GM18507 (cell line): Measurements from ENCODE around the gene ERVH48-1.
"Not testable (repeated sequence)": the region's sequence is repeated elsewhere in the genome, so short reads cannot be mapped to it uniquely, and the experiment has no call there.

Source experiments
- DNase-seq: peaks from one replicate; pipeline ENCODE4 v3.0.0; 2011; ENCODE audit warnings: low read depth; ENCODE audit not compliant: insufficient read length; ENCODE audit errors: extremely low spot score
- FAIRE-seq: peaks from 2 replicates; lab custom pipeline; 2011; peaks lifted over from hg19 to GRCh38; lab: Jason Lieb, UNC

ERVH48-1 gene

GRCh38 chr21:42918291-42918690, 7.1 kb downstream of the ERVH48-1 start:
- DNase-seq (no peak), FAIRE-seq (no peak)

- FAIRE-seq (no peak), DNase-seq (no peak)
Measured at GRCh38 chr21:42913476-42913875, 12.0 kb downstream of the ERVH48-1 start.

DNA sequence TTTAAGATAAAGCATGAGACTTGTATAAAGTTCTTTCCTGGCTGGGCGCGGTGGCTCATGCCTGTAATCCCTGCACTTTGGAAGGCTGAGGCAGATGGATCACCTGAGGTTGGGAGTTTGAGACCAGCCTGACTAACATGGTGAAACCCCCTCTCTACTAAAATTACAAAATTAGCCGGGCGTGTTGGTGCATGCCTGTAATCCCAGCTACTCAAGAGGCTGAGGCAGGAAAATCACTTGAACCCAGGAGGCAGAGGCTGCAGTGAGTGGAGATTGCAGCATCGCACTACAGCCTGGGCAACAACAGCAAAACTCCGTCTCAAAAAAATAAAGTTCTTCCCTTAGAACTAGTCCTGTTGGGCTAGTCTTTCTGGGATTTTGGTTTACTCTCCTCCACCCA, 13.5 kb downstream of the ERVH48-1 start:
- not testable (repeated sequence) for DNase-seq, FAIRE-seq

GRCh38 chr21:42908484-42908883, 16.9 kb downstream of the ERVH48-1 start:
- DNase-seq, FAIRE-seq: not testable (repeated sequence)

DNA sequence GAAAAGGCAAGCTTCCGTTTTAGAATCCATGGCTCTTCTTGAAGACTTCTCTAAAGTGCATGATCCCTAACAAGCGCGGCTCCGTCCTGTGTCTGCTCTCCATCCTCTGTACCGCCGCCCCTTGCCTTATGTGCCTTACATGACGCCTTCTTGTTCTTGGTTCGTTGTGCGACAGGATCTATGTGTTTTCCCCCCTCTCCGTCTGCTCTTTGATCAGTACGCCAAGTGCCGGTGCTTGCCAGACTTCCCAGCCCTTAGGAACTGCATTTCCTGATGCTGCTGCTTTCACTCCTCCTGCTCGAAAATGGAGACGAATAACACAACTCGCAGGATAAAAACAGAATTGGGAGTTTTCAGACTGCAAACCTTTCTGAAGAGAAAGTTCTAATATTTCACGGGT, 19.2 kb downstream of the ERVH48-1 start:
- FAIRE-seq: no peak
- DNase-seq: no peak

GRCh38 chr21:42905195-42905594, 20.2 kb downstream of the ERVH48-1 start:
- FAIRE-seq (no peak), DNase-seq (no peak)

- no peak for DNase-seq
Measured at GRCh38 chr21:42903817-42904216, 21.6 kb downstream of the ERVH48-1 start.

DNA sequence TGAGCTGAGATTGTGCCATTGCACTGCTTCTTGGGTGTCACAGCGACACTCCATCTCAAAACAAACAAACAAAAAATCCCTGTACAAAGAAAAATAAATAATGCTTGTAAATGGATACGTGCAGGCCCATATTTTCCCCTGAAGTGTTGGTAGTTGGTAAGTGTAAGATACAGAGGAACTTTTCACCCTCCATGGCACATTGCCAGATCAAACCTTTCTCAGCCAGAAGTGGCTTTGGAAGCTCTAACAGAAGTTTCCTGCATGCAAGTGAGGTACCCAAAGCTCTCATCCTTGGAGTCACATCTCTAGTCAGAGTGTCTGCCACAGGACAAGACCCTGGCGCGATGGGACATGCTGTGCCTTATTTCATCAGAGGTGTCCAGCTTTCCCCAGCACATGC, 25.0 kb downstream of the ERVH48-1 start:
- FAIRE-seq: no peak

More at GRCh38 chr21:42903817-42904216, 21.6 kb downstream of the ERVH48-1 start:
- FAIRE-seq: no peak

DNA sequence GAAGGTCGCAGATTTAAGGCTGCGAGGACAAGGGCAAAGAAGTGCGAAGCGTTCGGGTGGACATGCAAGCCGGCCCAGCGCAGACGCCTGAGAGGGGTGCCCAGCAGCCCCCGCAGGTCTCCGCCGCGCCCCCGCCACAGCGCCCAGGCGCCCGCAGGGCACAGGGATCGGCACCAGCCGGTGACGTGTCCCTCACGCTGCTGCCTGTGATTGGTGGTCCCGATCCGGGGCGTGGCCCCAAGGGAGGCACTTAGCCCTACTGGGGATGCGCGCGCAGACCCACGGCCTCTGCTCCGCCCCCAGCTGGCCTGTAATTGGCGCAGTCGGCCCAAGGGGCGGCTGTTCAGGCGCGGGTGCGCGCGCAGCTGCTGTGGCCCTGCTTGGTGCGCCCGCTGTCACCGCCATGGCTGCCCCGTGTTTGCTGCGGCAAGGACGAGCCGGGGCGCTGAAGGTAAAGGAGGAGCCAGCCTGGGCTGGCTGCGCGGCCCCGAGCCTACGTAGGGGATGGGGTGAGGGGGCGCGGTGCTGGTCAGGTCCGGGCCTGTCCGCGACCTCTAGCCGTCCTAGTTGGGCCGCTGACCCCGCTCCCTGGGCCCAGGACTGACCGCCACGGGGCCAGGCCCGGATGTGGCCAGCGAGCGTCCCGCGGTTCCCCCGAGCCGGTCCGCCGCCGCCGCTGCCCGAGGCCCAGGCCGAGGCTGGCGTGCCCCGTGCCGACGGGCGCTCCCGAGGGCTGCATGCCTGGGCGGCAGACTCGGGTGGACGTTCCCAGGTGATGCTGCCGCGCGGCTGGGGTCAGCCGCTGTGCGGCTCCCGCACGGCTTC, 32.3 kb downstream of the ERVH48-1 start, which contains the start of gene NDUFV3:
Gene NDUFV3 (plus strand): TSS at position 379 of the 825 bp plus-strand sequence. CDS start 25 bp downstream, at position 404.
- FAIRE-seq (peak; percentile 98), DNase-seq (peak; percentile 98)

More for the DNA sequence above, 25.0 kb downstream of the ERVH48-1 start:
- no peak for DNase-seq

- DNase-seq (no peak), FAIRE-seq (no peak)
Measured at GRCh38 chr21:42892582-42892930, 32.9 kb downstream of the ERVH48-1 start.

- no peak for DNase-seq
- FAIRE-seq: no peak
Measured at GRCh38 chr21:42887326-42887725, 38.1 kb downstream of the ERVH48-1 start.

- no peak for FAIRE-seq
- no peak for DNase-seq
Measured at GRCh38 chr21:42883921-42884320, 41.5 kb downstream of the ERVH48-1 start.

GRCh38 chr21:42880352-42880751, 45.1 kb downstream of the ERVH48-1 start:
- FAIRE-seq: no peak

DNA sequence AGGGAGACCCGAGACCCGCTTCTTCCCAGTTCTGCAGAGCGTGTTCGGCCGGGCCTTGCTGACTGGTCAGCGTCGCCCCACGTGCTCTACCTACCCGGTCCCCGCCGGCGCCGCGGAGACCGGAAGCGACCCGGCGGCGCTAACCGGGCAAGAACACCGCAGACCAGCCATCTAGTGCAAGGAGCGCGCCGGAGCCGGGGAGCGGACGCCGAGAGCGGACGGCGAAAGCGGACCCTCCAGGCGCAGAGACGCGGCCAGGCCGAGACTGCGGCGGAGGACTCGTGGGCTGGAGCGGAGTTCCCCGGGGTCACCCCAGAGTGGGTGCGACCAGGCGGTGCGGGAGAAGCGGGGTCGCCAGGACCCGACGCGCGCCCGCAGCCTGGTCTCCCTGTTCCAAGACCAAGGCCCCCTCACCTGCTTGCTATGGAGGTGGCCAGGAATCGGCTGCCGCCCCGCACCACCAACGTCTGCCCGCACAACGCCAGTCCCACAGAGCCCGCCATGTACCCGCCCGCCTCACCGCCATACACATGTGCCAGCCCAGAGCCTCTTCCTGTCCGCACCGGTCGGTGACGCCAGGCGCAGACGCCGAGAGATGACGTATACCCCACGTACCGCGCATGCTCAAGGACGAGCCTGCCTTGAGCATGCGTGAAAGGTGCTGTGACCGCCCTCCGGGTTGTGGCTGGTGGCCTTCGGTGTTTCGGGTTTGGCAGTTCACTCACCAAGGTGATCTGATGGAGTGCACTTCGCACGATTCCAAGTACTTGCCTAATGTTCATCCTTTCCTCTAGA, 46.2 kb downstream of the ERVH48-1 start, which contains the start of gene WDR4:
Gene WDR4 (minus strand): TSS at position 547 of the 795 bp plus-strand sequence. CDS start 44 bp downstream, at position 503.
- DNase-seq: peak; percentile 99
- peak; percentile 95 for FAIRE-seq

More at GRCh38 chr21:42880352-42880751, 45.1 kb downstream of the ERVH48-1 start:
- no peak for DNase-seq

DNA sequence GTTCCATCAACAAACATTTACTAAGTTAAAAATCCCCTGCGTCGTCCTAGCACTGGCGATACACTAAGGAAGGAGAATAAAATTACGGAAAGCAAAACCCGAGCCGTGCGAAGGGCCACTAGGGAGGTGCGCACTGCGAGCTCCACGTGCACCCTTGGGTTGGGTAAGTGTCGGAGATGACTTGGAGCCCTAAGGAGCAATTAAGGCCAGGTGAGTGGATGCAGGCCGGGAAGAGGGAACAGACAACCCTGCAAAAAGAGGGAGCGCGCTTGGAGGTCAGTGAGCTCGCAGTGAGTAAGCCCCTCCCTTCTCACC, 46.8 kb downstream of the ERVH48-1 start:
- FAIRE-seq: no peak
- DNase-seq: no peak

DNA sequence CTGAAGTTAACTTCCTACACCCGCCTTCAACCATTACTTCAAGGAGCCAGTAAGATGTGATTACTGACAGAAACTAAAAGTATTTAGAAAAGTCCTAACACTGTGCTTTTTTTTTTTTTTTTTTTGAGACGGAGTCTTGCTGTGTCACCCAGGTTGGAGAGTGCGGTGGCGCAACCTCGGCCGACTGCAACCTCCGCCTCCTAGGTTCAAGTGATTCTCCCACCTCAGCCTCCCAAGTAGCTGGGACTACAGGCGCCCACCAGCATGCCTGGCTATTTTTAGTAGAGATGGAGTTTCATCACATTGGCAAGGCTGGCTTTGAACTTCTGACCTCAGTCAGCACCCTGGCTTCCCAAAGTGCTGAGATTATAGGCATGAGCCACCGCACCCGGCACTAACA, 49.6 kb downstream of the ERVH48-1 start:
- not testable (repeated sequence) for FAIRE-seq, DNase-seq

DNA sequence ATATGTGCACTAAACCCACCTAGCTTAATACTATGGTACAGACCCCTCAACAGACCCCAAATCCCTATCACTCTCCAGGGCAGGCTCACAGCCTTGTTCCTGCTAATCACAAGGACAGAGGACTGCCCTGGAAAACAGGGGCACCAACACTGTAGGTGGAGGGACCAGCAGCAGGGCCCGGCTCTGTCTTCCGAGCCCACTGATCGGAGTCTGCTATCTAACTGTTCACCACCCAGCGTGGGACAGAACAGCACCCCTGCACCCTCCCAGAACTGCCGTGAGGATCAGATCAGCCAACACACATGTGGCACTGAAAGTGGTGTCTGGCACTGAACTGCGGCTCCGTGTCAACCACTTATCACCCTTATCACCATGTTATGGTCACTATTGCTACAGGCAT, 52.3 kb downstream of the ERVH48-1 start:
- no peak for FAIRE-seq

GRCh38 chr21:42868196-42868595, 57.2 kb downstream of the ERVH48-1 start:
- FAIRE-seq (no peak), DNase-seq (no peak)

More for the DNA sequence above, 52.3 kb downstream of the ERVH48-1 start:
- no peak for DNase-seq
